GM12878 (cell line): ENCODE results near the gene IRAG1.
A peak's percentile ranks its signal among the peaks of the same experiment; 100 is the strongest.

ENCODE experiments used
- BRCA1 ChIP-seq: IDR thresholded peaks from 2 replicates; pipeline ENCODE4 v1.6.1; 2011; ENCODE audit warnings: low read depth, low read length, improper control_type of control experiment
- CBFB ChIP-seq: IDR thresholded peaks from 2 replicates; pipeline ENCODE4 v1.6.1; 2016; ENCODE audit warnings: antibody characterized with exemption, low read depth
- CHD2 ChIP-seq: IDR thresholded peaks from 2 replicates; pipeline ENCODE4 v1.6.1; 2011; ENCODE audit warnings: low read depth, low read length, improper control_type of control experiment, borderline replicate concordance
- CTCF ChIP-seq, 3 experiments: IDR thresholded peaks in 2 of 3; conservative IDR thresholded peaks in 1 of 3; 2 replicates each; pipeline ENCODE4 v1.5.1; 2011; ENCODE audit warnings: low read depth in 3 of 3, low read length in 3 of 3, mild to moderate bottlenecking in 3 of 3, control low read depth in 2 of 3, moderate library complexity in 2 of 3, inconsistent platforms in 1 of 3, mixed read lengths in 1 of 3; ENCODE audit not compliant: control insufficient read depth in 2 of 3, insufficient read depth in 1 of 3; ENCODE audit errors: extremely low read depth in 1 of 3
- EP300 ChIP-seq, 2 experiments: fragments of 150-350 bp in 1 of 2; IDR thresholded peaks; 2 replicates each; pipeline ENCODE4 v1.6.1; 2011 to 2012; ENCODE audit warnings: low read depth in 2 of 2, low read length in 2 of 2, borderline replicate concordance in 1 of 2, improper control_type of control experiment in 1 of 2, inconsistent platforms in 1 of 2; ENCODE audit not compliant: control insufficient read depth in 1 of 2
- GABPA ChIP-seq: IDR thresholded peaks from 2 replicates; pipeline ENCODE4 v1.6.1; 2014; ENCODE audit warnings: antibody characterized with exemption, low read depth, mild to moderate bottlenecking, inconsistent platforms
- SKIL ChIP-seq: fragments of 450-650 bp; IDR thresholded peaks from 2 replicates; pipeline ENCODE4 v1.6.1; 2017; ENCODE audit warnings: mild to moderate bottlenecking, low read depth, inconsistent platforms; ENCODE audit not compliant: poor library complexity, severe bottlenecking
- TAF1 ChIP-seq: IDR thresholded peaks from 2 replicates; pipeline ENCODE4 v1.6.1; 2011; ENCODE audit warnings: mild to moderate bottlenecking, low read depth, low read length, borderline replicate concordance
- ZBTB11 ChIP-seq: fragments of 450-650 bp; formaldehyde crosslinking; IDR thresholded peaks from 2 replicates; pipeline ENCODE4 v1.5.0; 2022; ENCODE audit warnings: mild to moderate bottlenecking, missing genetic modification characterization

GRCh38 chr11:10653946-10654810 is 39.4 kb downstream of the IRAG1 start:
- TF ChIP-seq BRCA1 = no peak
- no peak for TF ChIP-seq ZBTB11
- no peak for TF ChIP-seq TAF1
- TF ChIP-seq CTCF (IDR thresholded peaks at IDR 0.05 in 2 of 3, conservative IDR thresholded peaks at IDR 0.05 in 1 of 3; ENCODE audit: control insufficient read depth in 2 of 3, extremely low read depth in 1 of 3, insufficient read depth in 1 of 3, low read depth in 3 of 3, low read length in 3 of 3) = peak; percentile 67 to 74 (median 68)
- no peak for TF ChIP-seq SKIL
- no peak for TF ChIP-seq CHD2
- no peak for TF ChIP-seq EP300 (IDR thresholded peaks at IDR 0.05; ENCODE audit: borderline replicate concordance in 1 of 2, control insufficient read depth in 1 of 2, low read depth in 2 of 2, low read length in 2 of 2)
- TF ChIP-seq GABPA = no peak
- TF ChIP-seq CBFB = no peak
